GM23338 (cell line): ENCODE data around the gene CPXM1. TPM values are rescaled to one million over a fixed set of nuclear protein-coding genes. Genes with fewer than 3 reads are reported as not detected.

Experiments
- ATAC-seq: fragments of 200-7000 bp; cut with Tn5 transposase; 3 replicates; pipeline ENCODE4 v1.9.1; 2020
- DNase-seq: peaks from one replicate; pipeline ENCODE4 v3.0.0-alpha.2; 2015; ENCODE audit warnings: low spot score
- H2AFZ ChIP-seq: fragments of 200-600 bp; sonication (generic); 2 replicates; pipeline ENCODE4 v1.8.0; 2016; ENCODE audit warnings: antibody characterized with exemption, mild to moderate bottlenecking, moderate library complexity
- H3F3A ChIP-seq: fragments of 200-600 bp; sonication (generic); replicated peaks from 2 replicates; pipeline ENCODE4 v1.8.0; 2017; ENCODE audit warnings: antibody characterized with exemption, mixed run types, low read depth
- H3K27ac ChIP-seq: fragments of 200-600 bp; sonication (generic); 2 replicates; pipeline ENCODE4 v1.6.1; 2016; ENCODE audit warnings: low read depth
- H3K27me3 ChIP-seq: fragments of 200-600 bp; sonication (generic); 2 replicates; pipeline ENCODE4 v1.8.0; 2016; ENCODE audit warnings: mild to moderate bottlenecking, mixed run types, moderate library complexity; ENCODE audit not compliant: insufficient read depth
- H3K36me3 ChIP-seq: fragments of 200-600 bp; sonication (generic); 2 replicates; pipeline ENCODE4 v1.8.0; 2016; ENCODE audit warnings: mild to moderate bottlenecking; ENCODE audit not compliant: insufficient read depth
- H3K4me1 ChIP-seq: fragments of 200-600 bp; sonication (generic); 2 replicates; pipeline ENCODE4 v1.8.0; 2016; ENCODE audit warnings: mild to moderate bottlenecking, moderate library complexity; ENCODE audit not compliant: insufficient read depth
- H3K4me2 ChIP-seq: fragments of 200-600 bp; sonication (generic); 2 replicates; pipeline ENCODE4 v1.7.1; 2017; ENCODE audit warnings: mixed run types
- H3K4me3 ChIP-seq: fragments of 200-600 bp; sonication (generic); 2 replicates; pipeline ENCODE4 v1.6.1; 2016; ENCODE audit warnings: mixed run types
- H3K79me2 ChIP-seq: fragments of 200-600 bp; sonication (generic); replicated peaks from 2 replicates; pipeline ENCODE4 v1.8.0; 2017; ENCODE audit warnings: mild to moderate bottlenecking; ENCODE audit not compliant: insufficient read depth
- H3K9me2 ChIP-seq: fragments of 200-600 bp; sonication (generic); 2 replicates; pipeline ENCODE4 v1.8.0; 2017; ENCODE audit not compliant: insufficient read depth
- H4K20me1 ChIP-seq: fragments of 200-600 bp; sonication (generic); replicated peaks from 2 replicates; pipeline ENCODE4 v1.8.0; 2017; ENCODE audit warnings: mild to moderate bottlenecking; ENCODE audit not compliant: insufficient read depth
- H3K27ac Mint-ChIP-seq: 2 replicates; pipeline ENCODE4 v1.8.0; 2020; ENCODE audit warnings: inconsistent platforms, mild to moderate bottlenecking, moderate library complexity, mixed read lengths
- H3K27me3 Mint-ChIP-seq: 3 replicates; pipeline ENCODE4 v1.8.0; 2022; ENCODE audit warnings: low read depth, mild to moderate bottlenecking, moderate library complexity, mixed read lengths, inconsistent platforms; ENCODE audit not compliant: insufficient read depth, poor library complexity
- H3K36me3 Mint-ChIP-seq: 3 replicates; pipeline ENCODE4 v1.8.0; 2021; ENCODE audit warnings: low read depth, mild to moderate bottlenecking, inconsistent platforms, moderate library complexity, mixed read lengths
- H3K4me1 Mint-ChIP-seq: 3 replicates; pipeline ENCODE4 v1.8.0; 2020; ENCODE audit warnings: mild to moderate bottlenecking, inconsistent platforms, mixed read lengths
- H3K4me3 Mint-ChIP-seq: 3 replicates; pipeline ENCODE4 v1.8.0; 2021; ENCODE audit warnings: moderate library complexity, mild to moderate bottlenecking, inconsistent platforms, mixed read lengths
- H3K9me3 Mint-ChIP-seq: 3 replicates; pipeline ENCODE4 v1.8.0; 2020; ENCODE audit warnings: moderate library complexity, mild to moderate bottlenecking, inconsistent platforms, mixed read lengths
- CREB1 ChIP-seq: fragments of 250-450 bp; sonication (Bioruptor Pico); IDR thresholded peaks from 2 replicates; pipeline ENCODE4 v1.5.0; 2020; ENCODE audit warnings: low read depth, mild to moderate bottlenecking, moderate library complexity
- CTCF ChIP-seq, 2 experiments: fragments of 200-600 bp in 1 of 2; sonication (generic) in 1 of 2; conservative IDR thresholded peaks; 2 replicates each; pipeline versions ENCODE4 v1.5.1 to v1.6.1; 2016 to 2017; ENCODE audit warnings: antibody characterized with exemption in 2 of 2, low read depth in 2 of 2, mild to moderate bottlenecking in 2 of 2, moderate library complexity in 1 of 2
- ETS1 ChIP-seq: IDR thresholded peaks from 2 replicates; pipeline ENCODE4 v1.6.1; 2016; ENCODE audit warnings: antibody characterized with exemption
- EZH2 ChIP-seq: fragments of 200-600 bp; sonication (generic); IDR thresholded peaks from one replicate; pipeline ENCODE4 v1.8.0; 2017; ENCODE audit warnings: antibody characterized with exemption, mild to moderate bottlenecking, low read depth; ENCODE audit not compliant: unreplicated experiment
- EZH2phosphoT487 ChIP-seq: fragments of 200-600 bp; sonication (generic); IDR thresholded peaks from one replicate; pipeline ENCODE4 v1.8.1; 2018; ENCODE audit warnings: antibody characterized with exemption; ENCODE audit not compliant: unreplicated experiment
- JUNB ChIP-seq: IDR thresholded peaks from one replicate; pipeline ENCODE4 v1.6.1; 2016; ENCODE audit warnings: antibody characterized with exemption; ENCODE audit not compliant: unreplicated experiment
- NANOG ChIP-seq: IDR thresholded peaks from 2 replicates; pipeline ENCODE4 v1.6.1; 2016; ENCODE audit warnings: antibody characterized with exemption, borderline replicate concordance
- POLR2AphosphoS5 ChIP-seq: IDR thresholded peaks from 2 replicates; pipeline ENCODE4 v1.6.1; 2016; ENCODE audit warnings: antibody characterized with exemption, low read depth
- REST ChIP-seq: IDR thresholded peaks from one replicate; pipeline ENCODE4 v1.6.1; 2018; ENCODE audit warnings: antibody characterized with exemption; ENCODE audit not compliant: unreplicated experiment
- STAT1 ChIP-seq: IDR thresholded peaks from one replicate; pipeline ENCODE4 v1.6.1; 2016; ENCODE audit warnings: antibody characterized with exemption; ENCODE audit not compliant: unreplicated experiment
- ZNF114 ChIP-seq: fragments of 250-450 bp; sonication (Bioruptor Pico); IDR thresholded peaks from 2 replicates; pipeline ENCODE4 v1.5.0; 2020; ENCODE audit warnings: mild to moderate bottlenecking, moderate library complexity
- ZNF331 ChIP-seq: fragments of 250-450 bp; sonication (Bioruptor Pico); IDR thresholded peaks from 2 replicates; pipeline ENCODE4 v1.5.0; 2020; ENCODE audit warnings: low read depth, mild to moderate bottlenecking, moderate library complexity
- ZNF462 ChIP-seq: fragments of 250-450 bp; sonication (Bioruptor Pico); IDR thresholded peaks from 2 replicates; pipeline ENCODE4 v1.5.0; 2020; ENCODE audit warnings: mild to moderate bottlenecking, moderate library complexity
- polyA plus RNA-seq: library from polyadenylated mRNA; unstranded; fragments of >200 nt; fragmentation: Nextera tagmentation; extraction: Ambion mirVana; gene quantifications from 2 replicates; pipeline ENCODE4 v1.2.1, GENCODE V29; 2016
- total RNA-seq: library from RNA; depleted of rRNA; stranded (reverse); fragments of >200 nt; shearing (Covaris generic); gene quantifications from 2 replicates; pipeline ENCODE4 v1.2.3, GENCODE V29; 2014

CPXM1 gene
- total and polyA plus RNA-seq, 2 experiments from 2014 or later, result 17.0 to 29.3 TPM

- H3K27ac ChIP-seq, result no peak overlapping the region
- Mint-ChIP-seq H3K4me1 (peaks cover 30% of the 10 kb centered on the region), H3K4me3 (peak overlapping the region; percentile 65), H3K36me3 (no peaks in the 10 kb centered on the region; the same call in 2 of the 3 replicates), H3K9me3 (no peaks in the 10 kb centered on the region), H3K27ac (no peak overlapping the region), H3K27me3 (peaks cover 68% of the 10 kb centered on the region)
- peak overlapping the region; percentile 62 for H3K4me3 ChIP-seq
- DNase-seq (no peak), ATAC-seq (no peak)
- H3K36me3 ChIP-seq, result no peaks in the 10 kb centered on the region
- TF ChIP-seq NANOG, result no peak
- no peak for TF ChIP-seq JUNB
- no peak for TF ChIP-seq CREB1 (CRISPR knock-in tag)
- TF ChIP-seq EZH2, result no peak
- TF ChIP-seq ZNF462, result no peak
- no peak for TF ChIP-seq ZNF331
- no peak for TF ChIP-seq REST
- TF ChIP-seq CTCF (conservative IDR thresholded peaks at IDR 0.05; ENCODE audit: low read depth in 2 of 2), result no peak
- TF ChIP-seq ZNF114 (CRISPR knock-in tag), result no peak
- TF ChIP-seq EZH2phosphoT487, result no peak
- no peak for TF ChIP-seq POLR2AphosphoS5
- TF ChIP-seq ETS1, result no peak
- TF ChIP-seq STAT1, result no peak
- H3K27me3 ChIP-seq, result peaks cover 98% of the 10 kb centered on the region
- H3K9me2 ChIP-seq, result no peaks in the 10 kb centered on the region
- H2AFZ ChIP-seq, result peak overlapping the region; percentile 93
- H3K79me2 ChIP-seq, result no peaks in the 10 kb centered on the region
- H3F3A ChIP-seq, result no peaks in the 10 kb centered on the region; the same call in 1 of the 2 replicates
- peak overlapping the region; percentile 84 for H3K4me2 ChIP-seq
- H3K4me1 ChIP-seq, result peaks cover 29% of the 10 kb centered on the region
- peaks cover 4% of the 10 kb centered on the region; the same call in 1 of the 2 replicates for H4K20me1 ChIP-seq
Measured at GRCh38 chr20:2749343-2749950, 51.0 kb downstream of the CPXM1 start.
